ENCODE data around the gene MLF2. TPM values are rescaled to one million over a fixed set of nuclear protein-coding genes. Genes with fewer than 3 reads are reported as not detected.

MLF2 gene
- total and polyA plus RNA-seq, 2 donors from 2014 or later: 141 to 289 TPM

DNA sequence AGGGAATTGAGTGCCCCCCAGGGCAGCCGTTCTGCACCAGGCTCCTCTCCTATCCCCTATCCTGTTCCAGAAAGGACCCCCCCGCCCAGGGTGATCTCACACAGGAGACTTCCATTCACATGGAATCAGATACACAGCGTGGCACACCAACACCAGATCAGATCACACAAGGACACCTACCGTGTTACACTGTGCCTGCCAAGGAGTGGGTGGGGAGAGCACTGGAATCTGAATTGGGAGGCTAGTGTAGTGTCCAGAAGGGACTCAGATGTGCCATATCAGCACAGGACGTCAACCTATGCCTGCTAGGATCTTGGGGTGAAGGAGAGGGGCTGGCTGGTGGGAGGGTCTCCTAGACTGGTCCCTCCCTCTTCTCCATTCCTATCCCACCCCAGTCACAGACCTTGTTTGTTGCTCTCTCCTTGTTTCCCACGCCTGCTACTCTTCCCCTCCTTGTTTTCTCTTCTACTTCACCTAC lies 15.5 kb upstream of the MLF2 start:
- H3K9me3 ChIP-seq (ENCODE audit: control insufficient read depth in 2 of 3, insufficient read depth in 1 of 3, low read length in 3 of 3): no peaks in the 10 kb centered on the region
- TF ChIP-seq CTCF (IDR thresholded peaks at IDR 0.05; ENCODE audit: borderline replicate concordance, extremely low read depth, insufficient read depth): no peak
- H3K4me3 ChIP-seq (ENCODE audit: low read length in 3 of 3): peak overlapping the region; percentile 65 to 93 (median 91)
- intact Hi-C loops (cut with DNase I): no loop called here
- H3K27me3 ChIP-seq (ENCODE audit: control insufficient read depth, insufficient read depth, low read length): no peaks in the 10 kb centered on the region
- peak overlapping the region in 1 of 2 donors; percentile 33 for H3K27ac ChIP-seq (ENCODE audit: low read depth in 2 of 2, low read length in 2 of 2)
- peaks cover 0 to 4% (median 4%) of the 10 kb centered on the region in 3 donors for H3K36me3 ChIP-seq (ENCODE audit: control insufficient read depth in 2 of 3, insufficient read depth in 3 of 3, low read length in 3 of 3)
- no peak for FAIRE-seq
- peak overlapping the region; percentile 24 to 63 (median 46) for H3K9ac ChIP-seq (ENCODE audit: low read length in 3 of 3)
- peak in 3 of 5 donors; percentile 36 to 69 (median 47) for DNase-seq
- H3K4me1 ChIP-seq (ENCODE audit: control insufficient read depth in 2 of 3, insufficient read depth in 2 of 3, low read depth in 1 of 3, low read length in 3 of 3): peaks cover 2 to 30% (median 22%) of the 10 kb centered on the region in 3 donors

- H3K4me1 ChIP-seq (ENCODE audit: control insufficient read depth in 2 of 3, insufficient read depth in 2 of 3, low read depth in 1 of 3, low read length in 3 of 3): peaks cover 5 to 32% (median 25%) of the 10 kb centered on the region in 3 donors
- peaks cover 0 to 4% (median 4%) of the 10 kb centered on the region in 3 donors for H3K36me3 ChIP-seq (ENCODE audit: control insufficient read depth in 2 of 3, insufficient read depth in 3 of 3, low read length in 3 of 3)
- no peaks in the 10 kb centered on the region for H3K9me3 ChIP-seq (ENCODE audit: control insufficient read depth in 2 of 3, insufficient read depth in 1 of 3, low read length in 3 of 3)
- H3K27ac ChIP-seq (ENCODE audit: low read depth in 2 of 2, low read length in 2 of 2): peak overlapping the region; percentile 81 to 85
- H3K27me3 ChIP-seq (ENCODE audit: control insufficient read depth, insufficient read depth, low read length): no peaks in the 10 kb centered on the region
- peak overlapping the region; percentile 76 to 85 (median 82) for H3K9ac ChIP-seq (ENCODE audit: low read length in 3 of 3)
- DNase-seq (peak in 4 of 5 donors; percentile 40 to 80 (median 62)), FAIRE-seq (no peak)
- peak overlapping the region; percentile 65 to 93 (median 91) for H3K4me3 ChIP-seq (ENCODE audit: low read length in 3 of 3)
- TF ChIP-seq CTCF (IDR thresholded peaks at IDR 0.05; ENCODE audit: borderline replicate concordance, extremely low read depth, insufficient read depth): no peak
- intact Hi-C loops (cut with DNase I): no loop called here
Measured at GRCh38 chr12:6767353-6768319, 14.7 kb upstream of the MLF2 start.

DNA sequence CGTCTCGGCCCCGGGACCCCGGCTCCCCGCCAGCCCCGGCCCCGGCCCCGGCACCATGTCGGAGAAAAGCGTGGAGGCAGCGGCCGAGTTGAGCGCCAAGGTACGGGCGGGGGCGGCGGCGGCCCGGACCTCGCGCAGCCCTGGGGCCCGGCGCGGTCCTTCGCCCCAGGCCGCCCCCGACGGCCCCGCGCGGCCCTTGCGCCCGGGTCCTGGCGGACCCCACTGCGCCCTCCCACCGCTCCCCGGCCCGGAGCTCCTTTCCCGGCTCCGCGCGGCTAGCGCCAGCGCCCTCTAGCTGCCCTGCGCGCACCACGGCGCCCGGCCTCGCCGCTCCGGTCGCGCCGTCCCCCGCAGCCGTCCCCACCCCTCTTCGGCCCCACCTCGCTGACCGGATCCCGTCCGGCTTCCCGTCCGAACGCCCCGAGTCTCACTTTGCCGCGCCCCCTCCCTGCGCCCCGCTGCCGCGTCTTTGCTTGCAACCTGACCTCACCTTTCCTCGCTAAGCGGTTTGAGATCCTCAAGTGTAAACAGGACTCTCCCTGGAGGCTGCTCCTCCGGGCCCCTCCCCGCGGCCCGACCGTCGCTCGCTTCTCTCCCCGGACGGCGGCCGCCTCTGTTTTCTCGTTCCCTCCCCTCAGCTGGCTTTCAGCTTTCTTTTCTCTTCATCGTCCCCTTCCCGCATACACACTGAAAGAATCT lies 13.9 kb upstream of the MLF2 start:
- H3K4me3 ChIP-seq (ENCODE audit: low read length in 3 of 3): peak overlapping the region; percentile 65 to 91 (median 79)
- H3K9me3 ChIP-seq (ENCODE audit: control insufficient read depth in 2 of 3, insufficient read depth in 1 of 3, low read length in 3 of 3): no peaks in the 10 kb centered on the region
- H3K27ac ChIP-seq (ENCODE audit: low read depth in 2 of 2, low read length in 2 of 2): peak overlapping the region; percentile 82 to 85
- peaks cover 0 to 4% (median 3%) of the 10 kb centered on the region in 3 donors for H3K36me3 ChIP-seq (ENCODE audit: control insufficient read depth in 2 of 3, insufficient read depth in 3 of 3, low read length in 3 of 3)
- H3K4me1 ChIP-seq (ENCODE audit: control insufficient read depth in 2 of 3, insufficient read depth in 2 of 3, low read depth in 1 of 3, low read length in 3 of 3): peaks cover 5 to 32% (median 25%) of the 10 kb centered on the region in 3 donors
- peak overlapping the region; percentile 60 to 82 (median 76) for H3K9ac ChIP-seq (ENCODE audit: low read length in 3 of 3)
- TF ChIP-seq CTCF (IDR thresholded peaks at IDR 0.05; ENCODE audit: borderline replicate concordance, extremely low read depth, insufficient read depth): peak; percentile 81
- intact Hi-C loops (cut with DNase I): no loop called here
- DNase-seq (peak; percentile 88 to 94 (median 90)), FAIRE-seq (no peak)
- H3K27me3 ChIP-seq (ENCODE audit: control insufficient read depth, insufficient read depth, low read length): no peaks in the 10 kb centered on the region
